Measurements from ENCODE around the gene TMEM123.

Gene TMEM123

GRCh38 chr11:102438311-102439062, 14.1 kb downstream of the TMEM123 start:
- no peak overlapping the region for H3K23ac ChIP-seq (ENCODE audit: low read length)
- peaks cover 0 to 4% of the 10 kb centered on the region in 2 experiments for H3K36me3 ChIP-seq (ENCODE audit: control insufficient read depth in 1 of 2, insufficient read depth in 2 of 2, low read length in 2 of 2)
- no peak overlapping the region for H3K4me2 ChIP-seq (ENCODE audit: low read length)
- no peak overlapping the region for H4K8ac ChIP-seq (ENCODE audit: low read depth, low read length)
- H3K27ac ChIP-seq (ENCODE audit: low read depth, low read length) = no peak overlapping the region
- no peak overlapping the region for H3K14ac ChIP-seq (ENCODE audit: low read length)
- no peaks in the 10 kb centered on the region for H3K4me1 ChIP-seq (ENCODE audit: control insufficient read depth in 1 of 2, insufficient read depth in 2 of 2, low read length in 2 of 2)
- no peak overlapping the region for H2BK120ac ChIP-seq (ENCODE audit: insufficient read depth, low read length, poor library complexity)
- no peak overlapping the region for H4K91ac ChIP-seq (ENCODE audit: low read depth, low read length)
- no peak for DNase-seq
- H3K79me1 ChIP-seq (ENCODE audit: low read length) = no peaks in the 10 kb centered on the region
- H3K18ac ChIP-seq (ENCODE audit: low read length) = no peak overlapping the region
- WGBS (ENCODE audit: extremely low coverage, insufficient coverage, insufficient read length) = no CpG with 5 or more reads among the region's 18 CpGs
- no peak overlapping the region for H3K4ac ChIP-seq (ENCODE audit: low read depth, low read length)
- H3K79me2 ChIP-seq (ENCODE audit: control insufficient read depth, insufficient read depth, low read length, poor library complexity) = no peaks in the 10 kb centered on the region
- H3K4me3 ChIP-seq (ENCODE audit: low read depth, low read length) = no peak overlapping the region
- H3K9ac ChIP-seq (ENCODE audit: low read length) = no peak overlapping the region
- H3K27me3 ChIP-seq (ENCODE audit: insufficient read depth, low read length) = no peaks in the 10 kb centered on the region
- peaks cover 2% of the 10 kb centered on the region for H3K9me3 ChIP-seq (ENCODE audit: insufficient read depth, low read depth, low read length)
- no peak overlapping the region for H2AK5ac ChIP-seq (ENCODE audit: low read length)
- H2AFZ ChIP-seq (ENCODE audit: insufficient read depth, low read length, poor library complexity) = no peak overlapping the region
- H2BK5ac ChIP-seq (ENCODE audit: low read depth, low read length, poor library complexity) = no peak overlapping the region
- no peak overlapping the region for H4K12ac ChIP-seq (ENCODE audit: low read depth, low read length)
- H2BK12ac ChIP-seq (ENCODE audit: low read length) = no peak overlapping the region

- Histone ChIP-seq H3K79me2 (ENCODE audit: control insufficient read depth, insufficient read depth, low read length, poor library complexity) (no peaks in the 10 kb centered on the region), H3K4me3 (ENCODE audit: low read depth, low read length) (no peak overlapping the region), H3K4me1 (ENCODE audit: control insufficient read depth in 1 of 2, insufficient read depth in 2 of 2, low read length in 2 of 2) (no peaks in the 10 kb centered on the region), H2AFZ (ENCODE audit: insufficient read depth, low read length, poor library complexity) (no peak overlapping the region), H3K18ac (ENCODE audit: low read length) (no peak overlapping the region), H3K4me2 (ENCODE audit: low read length) (no peak overlapping the region), H2BK120ac (ENCODE audit: insufficient read depth, low read length, poor library complexity) (no peak overlapping the region), H3K4ac (ENCODE audit: low read depth, low read length) (no peak overlapping the region), H4K8ac (ENCODE audit: low read depth, low read length) (no peak overlapping the region), H3K79me1 (ENCODE audit: low read length) (no peaks in the 10 kb centered on the region), H4K12ac (ENCODE audit: low read depth, low read length) (no peak overlapping the region), H3K23ac (ENCODE audit: low read length) (no peak overlapping the region), H3K9ac (ENCODE audit: low read length) (no peak overlapping the region), H3K27me3 (ENCODE audit: insufficient read depth, low read length) (no peaks in the 10 kb centered on the region), H2BK12ac (ENCODE audit: low read length) (no peak overlapping the region), H2AK5ac (ENCODE audit: low read length) (no peak overlapping the region), H2BK5ac (ENCODE audit: low read depth, low read length, poor library complexity) (no peak overlapping the region), H4K91ac (ENCODE audit: low read depth, low read length) (no peak overlapping the region), H3K9me3 (ENCODE audit: insufficient read depth, low read depth, low read length) (peaks cover 6% of the 10 kb centered on the region), H3K14ac (ENCODE audit: low read length) (no peak overlapping the region), H3K27ac (ENCODE audit: low read depth, low read length) (no peak overlapping the region), H3K36me3 (ENCODE audit: control insufficient read depth in 1 of 2, insufficient read depth in 2 of 2, low read length in 2 of 2) (peaks cover 4 to 8% of the 10 kb centered on the region in 2 experiments)
- no CpG with 5 or more reads among the region's 2 CpGs for WGBS (ENCODE audit: extremely low coverage, insufficient coverage, insufficient read length)
- no peak for DNase-seq
Observed at GRCh38 chr11:102437727-102438126, 14.8 kb downstream of the TMEM123 start.

- Histone ChIP-seq H2AK5ac (ENCODE audit: low read length) (no peak overlapping the region), H3K9ac (ENCODE audit: low read length) (no peak overlapping the region), H4K8ac (ENCODE audit: low read depth, low read length) (no peak overlapping the region), H4K91ac (ENCODE audit: low read depth, low read length) (no peak overlapping the region), H4K12ac (ENCODE audit: low read depth, low read length) (no peak overlapping the region), H3K4me1 (ENCODE audit: control insufficient read depth in 1 of 2, insufficient read depth in 2 of 2, low read length in 2 of 2) (no peaks in the 10 kb centered on the region), H3K27ac (ENCODE audit: low read depth, low read length) (no peak overlapping the region), H3K79me2 (ENCODE audit: control insufficient read depth, insufficient read depth, low read length, poor library complexity) (no peaks in the 10 kb centered on the region), H3K23ac (ENCODE audit: low read length) (no peak overlapping the region), H3K79me1 (ENCODE audit: low read length) (no peaks in the 10 kb centered on the region), H3K9me3 (ENCODE audit: insufficient read depth, low read depth, low read length) (peaks cover 9% of the 10 kb centered on the region), H2BK5ac (ENCODE audit: low read depth, low read length, poor library complexity) (no peak overlapping the region), H2BK120ac (ENCODE audit: insufficient read depth, low read length, poor library complexity) (no peak overlapping the region), H3K14ac (ENCODE audit: low read length) (no peak overlapping the region), H3K36me3 (ENCODE audit: control insufficient read depth in 1 of 2, insufficient read depth in 2 of 2, low read length in 2 of 2) (peaks cover 7 to 11% of the 10 kb centered on the region in 2 experiments), H3K27me3 (ENCODE audit: insufficient read depth, low read length) (no peaks in the 10 kb centered on the region), H2BK12ac (ENCODE audit: low read length) (no peak overlapping the region), H2AFZ (ENCODE audit: insufficient read depth, low read length, poor library complexity) (no peak overlapping the region), H3K4ac (ENCODE audit: low read depth, low read length) (no peak overlapping the region), H3K4me2 (ENCODE audit: low read length) (no peak overlapping the region), H3K4me3 (ENCODE audit: low read depth, low read length) (no peak overlapping the region), H3K18ac (ENCODE audit: low read length) (no peak overlapping the region)
- no CpG with 5 or more reads among the region's 2 CpGs for WGBS (ENCODE audit: extremely low coverage, insufficient coverage, insufficient read length)
- no peak for DNase-seq
Observed at GRCh38 chr11:102436976-102437375, 15.6 kb downstream of the TMEM123 start.

- no peaks in the 10 kb centered on the region for H3K27me3 ChIP-seq (ENCODE audit: insufficient read depth, low read length)
- no peak overlapping the region for H4K8ac ChIP-seq (ENCODE audit: low read depth, low read length)
- no peak overlapping the region for H3K4me3 ChIP-seq (ENCODE audit: low read depth, low read length)
- no peaks in the 10 kb centered on the region for H3K4me1 ChIP-seq (ENCODE audit: control insufficient read depth in 1 of 2, insufficient read depth in 2 of 2, low read length in 2 of 2)
- H3K4ac ChIP-seq (ENCODE audit: low read depth, low read length) = no peak overlapping the region
- no peak overlapping the region for H4K12ac ChIP-seq (ENCODE audit: low read depth, low read length)
- no peak overlapping the region for H3K18ac ChIP-seq (ENCODE audit: low read length)
- no peak overlapping the region for H2BK5ac ChIP-seq (ENCODE audit: low read depth, low read length, poor library complexity)
- H3K23ac ChIP-seq (ENCODE audit: low read length) = no peak overlapping the region
- WGBS (ENCODE audit: extremely low coverage, insufficient coverage, insufficient read length) = no CpG with 5 or more reads among the region's 3 CpGs
- DNase-seq = no peak
- H3K9me3 ChIP-seq (ENCODE audit: insufficient read depth, low read depth, low read length) = peaks cover 9% of the 10 kb centered on the region
- no peak overlapping the region for H3K27ac ChIP-seq (ENCODE audit: low read depth, low read length)
- H2BK12ac ChIP-seq (ENCODE audit: low read length) = no peak overlapping the region
- H3K79me2 ChIP-seq (ENCODE audit: control insufficient read depth, insufficient read depth, low read length, poor library complexity) = no peaks in the 10 kb centered on the region
- no peak overlapping the region for H3K4me2 ChIP-seq (ENCODE audit: low read length)
- no peak overlapping the region for H3K14ac ChIP-seq (ENCODE audit: low read length)
- H3K36me3 ChIP-seq (ENCODE audit: control insufficient read depth in 1 of 2, insufficient read depth in 2 of 2, low read length in 2 of 2) = peaks cover 7 to 11% of the 10 kb centered on the region in 2 experiments
- no peak overlapping the region for H2AFZ ChIP-seq (ENCODE audit: insufficient read depth, low read length, poor library complexity)
- no peak overlapping the region for H2AK5ac ChIP-seq (ENCODE audit: low read length)
- H3K9ac ChIP-seq (ENCODE audit: low read length) = no peak overlapping the region
- H2BK120ac ChIP-seq (ENCODE audit: insufficient read depth, low read length, poor library complexity) = no peak overlapping the region
- H4K91ac ChIP-seq (ENCODE audit: low read depth, low read length) = no peak overlapping the region
- no peaks in the 10 kb centered on the region for H3K79me1 ChIP-seq (ENCODE audit: low read length)
Observed at GRCh38 chr11:102436561-102436960, 16.0 kb downstream of the TMEM123 start.
